ENCODE results near the gene F2RL1. TPM values are rescaled to one million over a fixed set of nuclear protein-coding genes. Genes with fewer than 3 reads are reported as not detected.

The F2RL1 gene
- total and polyA plus RNA-seq, 2 experiments from 2014 or later = 130 to 210 TPM

DNA sequence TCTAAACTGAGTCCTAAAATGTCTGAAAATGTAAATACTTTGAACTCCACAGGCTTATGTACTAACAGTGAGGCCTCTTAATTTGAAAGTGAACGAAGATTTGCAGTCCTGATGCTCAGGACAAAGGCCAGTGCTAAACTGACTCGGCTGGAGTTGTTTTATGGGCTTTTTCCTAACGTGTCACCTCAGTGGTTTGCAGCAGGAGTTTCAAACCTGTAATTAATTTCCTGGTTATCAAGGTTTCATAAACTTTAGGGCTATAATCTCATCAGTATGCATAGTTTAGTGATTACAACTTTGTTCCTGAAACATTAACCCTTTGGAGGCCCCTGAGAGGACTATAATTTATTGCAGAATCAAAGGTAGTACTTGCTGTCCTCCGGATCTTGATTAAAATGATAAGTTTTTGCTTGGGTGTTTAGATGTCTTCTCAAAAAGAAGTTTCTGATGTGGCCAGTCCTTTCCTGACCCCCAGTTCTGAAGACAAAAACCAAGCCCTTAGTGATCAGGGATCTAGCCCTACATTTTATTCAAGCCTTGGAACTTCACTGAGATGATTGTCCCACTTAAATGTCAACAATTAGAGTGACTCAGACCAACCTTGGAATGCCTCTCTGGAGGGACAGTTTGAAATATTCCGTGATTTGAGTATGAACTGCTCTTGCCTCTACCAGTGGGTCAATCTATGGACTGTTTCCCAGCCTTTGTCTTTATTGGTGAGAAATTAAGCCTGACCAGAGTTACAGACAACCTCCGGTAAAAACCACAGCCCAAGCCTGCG lies 19.8 kb downstream of the F2RL1 start:
- TF ChIP-seq EZH2 (IDR thresholded peaks at IDR 0.05; ENCODE audit: borderline replicate concordance) (no peak), EZH2phosphoT487 (IDR thresholded peaks at IDR 0.05; ENCODE audit: low read depth, severe bottlenecking, unreplicated experiment) (no peak)
- TF ChIP-seq, protein P1, sequence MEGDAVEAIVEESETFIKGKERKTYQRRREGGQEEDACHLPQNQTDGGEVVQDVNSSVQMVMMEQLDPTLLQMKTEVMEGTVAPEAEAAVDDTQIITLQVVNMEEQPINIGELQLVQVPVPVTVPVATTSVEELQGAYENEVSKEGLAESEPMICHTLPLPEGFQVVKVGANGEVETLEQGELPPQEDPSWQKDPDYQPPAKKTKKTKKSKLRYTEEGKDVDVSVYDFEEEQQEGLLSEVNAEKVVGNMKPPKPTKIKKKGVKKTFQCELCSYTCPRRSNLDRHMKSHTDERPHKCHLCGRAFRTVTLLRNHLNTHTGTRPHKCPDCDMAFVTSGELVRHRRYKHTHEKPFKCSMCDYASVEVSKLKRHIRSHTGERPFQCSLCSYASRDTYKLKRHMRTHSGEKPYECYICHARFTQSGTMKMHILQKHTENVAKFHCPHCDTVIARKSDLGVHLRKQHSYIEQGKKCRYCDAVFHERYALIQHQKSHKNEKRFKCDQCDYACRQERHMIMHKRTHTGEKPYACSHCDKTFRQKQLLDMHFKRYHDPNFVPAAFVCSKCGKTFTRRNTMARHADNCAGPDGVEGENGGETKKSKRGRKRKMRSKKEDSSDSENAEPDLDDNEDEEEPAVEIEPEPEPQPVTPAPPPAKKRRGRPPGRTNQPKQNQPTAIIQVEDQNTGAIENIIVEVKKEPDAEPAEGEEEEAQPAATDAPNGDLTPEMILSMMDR (IDR thresholded peaks at IDR 0.05; ENCODE audit: poor library complexity) = no peak
- DNase-seq (ENCODE audit: low spot score) = peak; percentile 60
- Histone ChIP-seq H3K4me1 (ENCODE audit: insufficient read depth) (peaks cover 13% of the 10 kb centered on the region), H3K36me3 (replicated peaks; ENCODE audit: insufficient read depth, low read depth) (no peaks in the 10 kb centered on the region), H4K20me1 (ENCODE audit: insufficient read depth, poor library complexity, severe bottlenecking) (no peaks in the 10 kb centered on the region), H3K9me2 (replicated peaks; ENCODE audit: insufficient read depth) (no peaks in the 10 kb centered on the region), H2AFZ (no peak overlapping the region), H3K4me2 (peak overlapping the region; percentile 27), H3K27me3 (no peaks in the 10 kb centered on the region), H3K4me3 (no peak overlapping the region), H3K27ac (peak overlapping the region; percentile 91), H3K9me3 (ENCODE audit: low read depth) (no peaks in the 10 kb centered on the region), H3K79me2 (peaks cover 22% of the 10 kb centered on the region)
- WGBS (ENCODE audit: low lambda C conversion rate, missing lambda C conversion rate) = 40% methylated on average over 7 of the region's 7 CpGs

GRCh38 chr5:76841361-76841760 lies 22.5 kb downstream of the F2RL1 start:
- TF ChIP-seq EZH2phosphoT487 (IDR thresholded peaks at IDR 0.05; ENCODE audit: low read depth, severe bottlenecking, unreplicated experiment) = no peak
- TF ChIP-seq, protein P1 (IDR thresholded peaks at IDR 0.05; ENCODE audit: poor library complexity) = no peak
- TF ChIP-seq EZH2 (IDR thresholded peaks at IDR 0.05; ENCODE audit: borderline replicate concordance) = no peak
- Histone ChIP-seq H3K9me3 (ENCODE audit: low read depth) (no peaks in the 10 kb centered on the region), H3K27ac (no peak overlapping the region), H2AFZ (no peak overlapping the region), H3K9me2 (replicated peaks; ENCODE audit: insufficient read depth) (no peaks in the 10 kb centered on the region), H3K4me3 (no peak overlapping the region), H3K79me2 (no peaks in the 10 kb centered on the region), H3K36me3 (replicated peaks; ENCODE audit: insufficient read depth, low read depth) (no peaks in the 10 kb centered on the region), H3K4me1 (ENCODE audit: insufficient read depth) (peaks cover 13% of the 10 kb centered on the region), H4K20me1 (ENCODE audit: insufficient read depth, poor library complexity, severe bottlenecking) (no peaks in the 10 kb centered on the region), H3K4me2 (no peak overlapping the region), H3K27me3 (no peaks in the 10 kb centered on the region)
- no peak for DNase-seq (ENCODE audit: low spot score)
- 88% methylated on average over 3 of the region's 3 CpGs for WGBS (ENCODE audit: low lambda C conversion rate, missing lambda C conversion rate)

DNA sequence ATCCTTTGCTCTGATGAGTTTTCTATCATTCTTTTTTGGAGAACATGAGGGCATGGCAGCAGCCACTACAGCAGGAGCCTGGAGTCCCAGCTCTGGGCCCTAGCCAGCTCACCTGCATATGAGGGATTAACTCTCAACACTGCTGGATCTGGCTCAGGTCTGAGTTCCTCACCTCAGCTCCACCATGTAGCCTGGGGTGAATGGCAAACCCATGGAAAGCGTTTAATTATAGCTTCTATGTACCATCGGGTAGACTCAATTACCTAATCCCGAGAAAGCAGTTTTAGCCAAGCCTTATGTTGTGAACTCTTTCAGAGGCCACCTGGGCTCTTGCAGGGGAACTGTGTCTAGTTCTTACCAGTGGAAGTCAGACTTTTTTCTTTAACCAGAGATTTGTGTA lies 27.1 kb downstream of the F2RL1 start:
- no peaks in the 10 kb centered on the region for H3K9me3 ChIP-seq (ENCODE audit: low read depth)
- no peak overlapping the region for H3K4me3 ChIP-seq
- no peaks in the 10 kb centered on the region for H3K79me2 ChIP-seq
- no peaks in the 10 kb centered on the region for H3K4me1 ChIP-seq (ENCODE audit: insufficient read depth)
- no peak overlapping the region for H2AFZ ChIP-seq
- H3K36me3 ChIP-seq (replicated peaks; ENCODE audit: insufficient read depth, low read depth) = no peaks in the 10 kb centered on the region
- no peak overlapping the region for H3K4me2 ChIP-seq
- TF ChIP-seq EZH2 (IDR thresholded peaks at IDR 0.05; ENCODE audit: borderline replicate concordance) (no peak), EZH2phosphoT487 (IDR thresholded peaks at IDR 0.05; ENCODE audit: low read depth, severe bottlenecking, unreplicated experiment) (no peak)
- TF ChIP-seq, protein P1 (IDR thresholded peaks at IDR 0.05; ENCODE audit: poor library complexity) = no peak
- no peaks in the 10 kb centered on the region for H3K9me2 ChIP-seq (replicated peaks; ENCODE audit: insufficient read depth)
- DNase-seq (ENCODE audit: low spot score) = no peak
- H3K27me3 ChIP-seq = no peaks in the 10 kb centered on the region
- no peaks in the 10 kb centered on the region for H4K20me1 ChIP-seq (ENCODE audit: insufficient read depth, poor library complexity, severe bottlenecking)
- 85% methylated on average over 3 of the region's 3 CpGs for WGBS (ENCODE audit: low lambda C conversion rate, missing lambda C conversion rate)
- H3K27ac ChIP-seq = no peak overlapping the region

Data from hepatocyte (in vitro differentiated cells).